ENCODE measurements around the gene MXD3.

Gene MXD3

DNA sequence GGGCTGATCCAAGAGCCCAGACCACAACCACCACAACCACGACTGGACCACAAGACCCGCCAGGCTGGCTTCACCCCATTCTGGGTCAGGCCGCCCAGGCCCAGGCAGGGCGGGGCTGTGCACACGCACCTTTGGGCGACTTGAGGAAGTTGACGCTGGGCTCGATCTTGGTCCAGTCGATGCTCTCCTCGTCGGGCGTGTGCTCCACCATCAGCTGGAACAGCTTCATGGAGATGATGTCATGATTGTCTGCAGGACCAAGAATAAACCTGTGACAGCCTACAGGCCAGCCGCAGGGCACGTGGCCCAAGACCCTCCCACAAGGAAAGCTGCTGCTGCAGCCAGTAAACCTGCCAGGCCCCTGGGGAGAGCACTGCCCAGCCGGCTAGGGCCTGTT is 22.5 kb upstream of the MXD3 start:
- TF ChIP-seq, protein P1, sequence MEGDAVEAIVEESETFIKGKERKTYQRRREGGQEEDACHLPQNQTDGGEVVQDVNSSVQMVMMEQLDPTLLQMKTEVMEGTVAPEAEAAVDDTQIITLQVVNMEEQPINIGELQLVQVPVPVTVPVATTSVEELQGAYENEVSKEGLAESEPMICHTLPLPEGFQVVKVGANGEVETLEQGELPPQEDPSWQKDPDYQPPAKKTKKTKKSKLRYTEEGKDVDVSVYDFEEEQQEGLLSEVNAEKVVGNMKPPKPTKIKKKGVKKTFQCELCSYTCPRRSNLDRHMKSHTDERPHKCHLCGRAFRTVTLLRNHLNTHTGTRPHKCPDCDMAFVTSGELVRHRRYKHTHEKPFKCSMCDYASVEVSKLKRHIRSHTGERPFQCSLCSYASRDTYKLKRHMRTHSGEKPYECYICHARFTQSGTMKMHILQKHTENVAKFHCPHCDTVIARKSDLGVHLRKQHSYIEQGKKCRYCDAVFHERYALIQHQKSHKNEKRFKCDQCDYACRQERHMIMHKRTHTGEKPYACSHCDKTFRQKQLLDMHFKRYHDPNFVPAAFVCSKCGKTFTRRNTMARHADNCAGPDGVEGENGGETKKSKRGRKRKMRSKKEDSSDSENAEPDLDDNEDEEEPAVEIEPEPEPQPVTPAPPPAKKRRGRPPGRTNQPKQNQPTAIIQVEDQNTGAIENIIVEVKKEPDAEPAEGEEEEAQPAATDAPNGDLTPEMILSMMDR (IDR thresholded peaks at IDR 0.05; ENCODE audit: insufficient read depth, low read length, missing control alignments): no peak
- POLR2A ChIA-PET: no interaction called here
- H3K4me3 ChIP-seq (ENCODE audit: low read depth, low read length): no peak overlapping the region
- no peak for DNase-seq (ENCODE audit: low read depth, low spot score)
- CTCF ChIA-PET: interaction anchor here (0.9 to 2.1 kb wide), 3 partner anchors 9 to 221 kb away, joined by 3 to 9 read pairs (median 5); no protein-coding TSS in a partner anchor

DNA sequence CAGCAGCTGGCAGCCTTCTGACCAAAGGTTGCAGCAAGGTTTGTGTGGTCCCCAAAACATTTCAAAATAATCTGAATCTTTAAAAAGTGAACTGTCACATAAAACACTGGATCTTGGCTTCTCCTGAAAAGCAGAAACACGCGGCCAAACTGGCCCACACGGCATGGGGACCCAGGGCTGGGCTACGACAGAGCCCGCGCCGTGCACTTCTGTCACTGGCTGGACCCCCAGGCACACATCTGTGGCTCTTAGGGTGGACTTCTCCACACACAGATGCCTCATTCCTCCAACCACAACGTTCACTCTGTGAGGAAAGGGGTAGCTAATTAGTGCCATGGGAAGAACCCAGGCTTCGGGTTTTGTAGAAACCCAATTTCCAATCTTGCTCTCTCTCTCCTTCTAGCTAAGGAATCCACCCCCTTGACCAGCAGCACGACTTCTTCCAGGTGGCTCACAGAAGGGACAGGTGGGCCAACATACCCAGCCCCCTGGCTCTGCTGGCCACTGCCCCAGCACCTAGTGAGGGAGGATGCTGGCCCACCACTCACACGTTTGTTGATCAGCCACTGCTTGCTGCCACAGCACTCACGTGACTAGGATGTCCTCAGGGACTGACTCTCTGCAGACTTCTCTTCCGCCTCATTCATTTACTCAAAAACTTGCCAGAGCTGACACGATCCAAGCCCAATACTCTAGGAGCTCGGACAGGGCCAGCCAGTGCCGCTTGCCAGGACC is 21.9 kb upstream of the MXD3 start:
- CTCF ChIA-PET: interaction anchor here (0.9 to 2.1 kb wide), 5 partner anchors 9 to 220 kb away, joined by 3 to 9 read pairs (median 3); no protein-coding TSS in a partner anchor
- no peak for DNase-seq (ENCODE audit: low read depth, low spot score)
- no peak overlapping the region for H3K4me3 ChIP-seq (ENCODE audit: low read depth, low read length)
- TF ChIP-seq, protein P1 (IDR thresholded peaks at IDR 0.05; ENCODE audit: insufficient read depth, low read length, missing control alignments): no peak
- POLR2A ChIA-PET: no interaction called here

DNA sequence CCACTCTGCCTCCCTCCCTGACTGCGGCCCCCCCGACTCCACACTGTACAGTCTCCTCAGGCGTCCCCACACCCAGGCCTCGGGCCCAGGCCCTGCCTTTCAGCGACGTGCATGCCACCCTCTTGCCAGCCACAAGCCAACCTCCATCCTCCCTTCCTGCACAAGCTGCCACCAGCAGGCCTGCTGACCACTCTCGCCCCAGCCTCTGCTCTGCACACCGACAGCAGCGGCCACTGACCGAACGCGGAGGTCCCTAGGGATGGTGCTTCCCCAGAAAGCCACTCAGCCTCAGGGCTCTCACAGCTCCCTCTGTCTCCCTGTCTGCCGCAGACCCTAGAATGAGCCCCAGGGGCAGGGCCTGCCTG is 21.2 kb upstream of the MXD3 start:
- CTCF ChIA-PET: interaction anchor here (1.0 to 1.1 kb wide), 3 partner anchors 13 to 122 kb away, joined by 3 read pairs; no protein-coding TSS in a partner anchor
- H3K4me3 ChIP-seq (ENCODE audit: low read depth, low read length): no peak overlapping the region
- no peak for DNase-seq (ENCODE audit: low read depth, low spot score)
- POLR2A ChIA-PET: interaction anchor here (0.6 kb wide), 1 partner anchor 19 kb away, joined by 3 read pairs; the partner anchor contains the start of gene LMAN2
- TF ChIP-seq, protein P1 (IDR thresholded peaks at IDR 0.05; ENCODE audit: insufficient read depth, low read length, missing control alignments): no peak

DNA sequence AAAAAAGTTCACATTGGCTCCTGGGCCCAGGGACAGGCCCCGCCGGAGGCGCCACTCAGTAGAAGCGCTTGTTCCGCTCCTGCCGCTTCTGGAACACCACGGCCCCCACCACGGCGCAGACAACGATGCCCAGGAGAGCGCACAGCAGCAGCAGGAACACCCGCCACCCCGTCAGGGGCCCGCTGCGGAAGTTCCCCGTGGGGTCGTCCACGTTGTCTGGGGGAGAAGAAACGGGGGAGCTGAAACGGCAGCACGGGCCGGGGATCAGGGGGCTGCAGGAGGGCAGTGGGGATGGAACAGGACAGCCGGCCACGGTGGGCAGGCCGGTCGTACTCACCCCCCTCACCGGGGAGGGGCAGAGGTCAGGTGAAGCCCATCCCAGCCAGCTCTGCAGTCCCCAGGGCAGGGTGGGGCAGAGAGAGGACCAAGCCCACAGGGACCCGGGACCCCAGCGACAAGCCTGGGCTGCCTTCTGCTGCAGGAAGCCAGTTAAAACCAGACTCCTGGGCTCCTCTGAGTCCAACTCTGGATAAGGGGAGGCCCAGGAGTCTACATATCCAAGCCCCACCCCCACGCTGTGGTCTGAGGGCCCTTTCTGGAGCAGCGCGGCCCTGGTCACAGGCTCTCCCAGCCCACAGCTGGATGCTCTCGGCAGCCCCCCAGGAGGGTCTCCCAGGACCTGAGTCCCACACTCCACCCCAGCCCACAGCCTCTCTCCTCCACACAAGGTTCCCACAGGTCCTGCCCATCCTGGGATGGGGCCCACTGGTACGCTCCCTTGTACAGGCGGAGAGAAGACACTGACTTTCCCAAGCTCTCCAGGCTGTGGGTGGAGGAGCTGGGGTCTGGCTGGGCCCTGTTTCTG is 20.6 kb upstream of the MXD3 start:
- no peak overlapping the region for H3K4me3 ChIP-seq (ENCODE audit: low read depth, low read length)
- CTCF ChIA-PET: interaction anchor here (1.0 to 1.9 kb wide), 4 partner anchors 13 to 123 kb away, joined by 3 to 7 read pairs (median 3); no protein-coding TSS in a partner anchor
- TF ChIP-seq, protein P1 (IDR thresholded peaks at IDR 0.05; ENCODE audit: insufficient read depth, low read length, missing control alignments): no peak
- DNase-seq (ENCODE audit: low read depth, low spot score): no peak
- POLR2A ChIA-PET: interaction anchor here (0.6 kb wide), 1 partner anchor 20 kb away, joined by 3 read pairs; the partner anchor contains the start of gene LMAN2

DNA sequence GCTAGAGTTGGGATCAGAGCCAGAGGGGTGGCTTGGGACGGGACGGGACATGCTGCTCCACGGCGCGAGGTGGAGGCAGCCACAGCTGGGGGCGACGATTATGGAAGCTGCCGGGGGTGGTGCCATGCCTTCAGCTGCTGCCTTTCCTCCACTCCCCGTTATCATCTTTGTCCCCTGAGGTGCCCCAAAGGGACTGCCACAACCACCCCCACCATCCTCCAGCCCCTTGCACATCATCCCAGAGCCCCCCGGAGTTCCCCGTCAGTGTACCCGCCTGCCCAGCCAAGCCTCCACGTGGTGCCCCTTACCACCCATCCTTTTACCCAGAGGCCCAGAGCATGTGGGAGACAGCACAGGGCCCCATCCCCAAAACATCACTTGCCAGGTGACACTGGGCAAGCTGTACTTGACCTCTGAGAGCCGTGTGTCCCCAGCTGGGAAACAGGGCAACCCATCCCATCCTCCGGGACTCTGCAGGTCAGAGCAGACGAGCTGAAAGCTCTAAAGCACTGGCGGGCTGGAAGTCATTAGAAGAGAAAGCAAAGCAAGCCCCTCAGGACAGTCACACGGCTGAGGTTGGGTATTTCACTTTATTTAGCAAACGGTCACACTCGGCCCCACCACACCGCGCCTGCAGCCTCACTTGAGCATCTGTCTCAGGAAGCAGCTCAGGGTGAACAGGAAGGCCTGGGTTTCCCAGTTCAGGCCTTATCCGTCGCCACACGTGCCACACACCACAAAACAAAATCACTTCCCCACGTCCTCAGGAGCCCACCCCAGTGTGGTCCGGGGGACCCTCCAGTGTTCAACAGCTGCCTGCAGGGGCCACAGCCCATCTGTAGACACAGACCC is 19.5 kb upstream of the MXD3 start:
- TF ChIP-seq, protein P1 (IDR thresholded peaks at IDR 0.05; ENCODE audit: insufficient read depth, low read length, missing control alignments): no peak
- no peak overlapping the region for H3K4me3 ChIP-seq (ENCODE audit: low read depth, low read length)
- DNase-seq (ENCODE audit: low read depth, low spot score): no peak
- ChIA-PET CTCF (interaction anchor here (1.0 to 2.3 kb wide), 3 partner anchors 13 to 21 kb away, joined by 3 to 16 read pairs (median 7); no protein-coding TSS in a partner anchor), POLR2A (no interaction called here)

Data from AG04449 (cell line).